ENCODE results near the gene VPS9D1. TPM values are rescaled to one million over a fixed set of nuclear protein-coding genes. Genes with fewer than 3 reads are reported as not detected.

The VPS9D1 gene
- total and polyA plus RNA-seq, 2 of the 4 experiments (the other 2 are of a cell fraction) = 1.8 to 20.3 TPM

GRCh38 chr16:89693931-89694783 is 26.5 kb downstream of the VPS9D1 start:
- dilution Hi-C loops (cut with HindIII; ENCODE audit: low sequenced_read_pairs, unreplicated experiment) = no loop called here
- ATAC-seq (ENCODE audit: low read depth) (no peak), DNase-seq (no peak)
- Histone ChIP-seq H3K23ac (ENCODE audit: low read depth, low read length) (no peak overlapping the region), H3K36me3 (ENCODE audit: control insufficient read depth, insufficient read depth, low read length) (peaks cover 53% of the 10 kb centered on the region), H2BK5ac (ENCODE audit: low read depth, low read length, poor library complexity, severe bottlenecking) (no peak overlapping the region), H3K18ac (ENCODE audit: low read depth, low read length) (no peak overlapping the region), H3K4me3 (ENCODE audit: insufficient read depth, low read depth, low read length) (no peak overlapping the region), H3K79me1 (ENCODE audit: low read depth in 1 of 2, low read length in 2 of 2) (peaks cover 14 to 24% of the 10 kb centered on the region in 2 experiments), H3K9me1 (ENCODE audit: insufficient read depth, low read length) (0 out of 2 replicates have a peak, but pooled peaks cover 2% of the 10 kb centered on the region), H3K4me2 (ENCODE audit: low read depth, low read length) (no peak overlapping the region), H3K27me3 (ENCODE audit: control insufficient read depth, insufficient read depth, low read length) (no peaks in the 10 kb centered on the region), H2BK120ac (ENCODE audit: low read depth, low read length) (no peak overlapping the region), H3K9ac (ENCODE audit: low read depth, low read length) (no peak overlapping the region), H3K4ac (ENCODE audit: low read depth, low read length) (no peak overlapping the region), H2AK5ac (ENCODE audit: low read depth, low read length) (no peak overlapping the region), H3K56ac (ENCODE audit: extremely low read depth, insufficient read depth, low read length) (no peak overlapping the region), H4K8ac (ENCODE audit: low read depth in 2 of 2, low read length in 2 of 2) (no peak overlapping the region), H4K91ac (ENCODE audit: insufficient read depth, low read depth, low read length) (no peak overlapping the region), H4K20me1 (ENCODE audit: insufficient read depth, low read length) (peaks cover 16% of the 10 kb centered on the region; the same call in 1 of the 2 replicates), H2AK9ac (replicated peaks; ENCODE audit: low read depth, low read length, poor library complexity) (no peak overlapping the region), H2BK15ac (ENCODE audit: low read depth, low read length) (no peak overlapping the region), H3K27ac (ENCODE audit: insufficient read depth, low read length) (no peak overlapping the region), H3K9me3 (ENCODE audit: control insufficient read depth, insufficient read depth, low read length) (no peaks in the 10 kb centered on the region), H3K14ac (replicated peaks; ENCODE audit: low read depth, low read length) (no peak overlapping the region), H4K5ac (ENCODE audit: low read depth, low read length) (no peak overlapping the region), H2BK20ac (ENCODE audit: low read depth, low read length) (no peak overlapping the region), H2AFZ (replicated peaks; ENCODE audit: low read length, poor library complexity) (no peak overlapping the region), H3K4me1 (ENCODE audit: control insufficient read depth, insufficient read depth, low read length) (no peaks in the 10 kb centered on the region)
- TF ChIP-seq BHLHE40 (IDR thresholded peaks at IDR 0.05; ENCODE audit: low read depth, low read length) = no peak
- TF ChIP-seq RCOR1 (IDR thresholded peaks at IDR 0.05; ENCODE audit: insufficient replicate concordance, low read length) = no peak
- no peak for TF ChIP-seq POLR2A (IDR thresholded peaks at IDR 0.05; ENCODE audit: low read depth, low read length)
- no peak for TF ChIP-seq MAFK (IDR thresholded peaks at IDR 0.05; ENCODE audit: low read depth, low read length)
- TF ChIP-seq RFX5 (IDR thresholded peaks at IDR 0.05; ENCODE audit: low read depth, low read length) = no peak
- TF ChIP-seq FOS (IDR thresholded peaks at IDR 0.05; ENCODE audit: low read depth, low read length) = no peak
- TF ChIP-seq MAZ (IDR thresholded peaks at IDR 0.05; ENCODE audit: borderline replicate concordance, low read depth, low read length) = no peak
- TF ChIP-seq RAD21 (IDR thresholded peaks at IDR 0.05; ENCODE audit: low read length) = no peak
- TF ChIP-seq CTCF (conservative IDR thresholded peaks at IDR 0.05; ENCODE audit: low read depth, low read length) = no peak
- 96% methylated on average over 25 of the region's 32 CpGs; no CpG with 5 or more reads in 1 of the 2 experiments for WGBS, 2 experiments (ENCODE audit: extremely low coverage in 2 of 2, insufficient read length in 1 of 2)
- no TSS peak for BruUV-seq (replicated peaks)
- ChIA-PET CTCF (no interaction called here), POLR2A (ENCODE audit: unreplicated experiment) (no interaction called here)
- intact Hi-C loops (cut with micrococcal nuclease) = no loop called here
- in situ Hi-C loops (cut with MboI; ENCODE audit: low sequenced_read_pairs) = no loop called here

All from IMR-90 (cell line).